AG09319 (cell line): ENCODE measurements around the gene MACF1.

Experiments
- DNase-seq: peaks from one replicate; pipeline ENCODE4 v3.0.0-alpha.2; 2010; ENCODE audit warnings: low read depth; ENCODE audit errors: extremely low read depth
- TF ChIP-seq, protein P1 (sequence below): IDR thresholded peaks from 2 replicates; pipeline ENCODE4 v1.5.1; 2011; ENCODE audit warnings: low read depth, mild to moderate bottlenecking, inconsistent platforms, low read length, moderate library complexity

Gene MACF1

GRCh38 chr1:39173119-39173994, 31.1 kb upstream of the MACF1 start:
- no peak for DNase-seq
- TF ChIP-seq, protein P1, sequence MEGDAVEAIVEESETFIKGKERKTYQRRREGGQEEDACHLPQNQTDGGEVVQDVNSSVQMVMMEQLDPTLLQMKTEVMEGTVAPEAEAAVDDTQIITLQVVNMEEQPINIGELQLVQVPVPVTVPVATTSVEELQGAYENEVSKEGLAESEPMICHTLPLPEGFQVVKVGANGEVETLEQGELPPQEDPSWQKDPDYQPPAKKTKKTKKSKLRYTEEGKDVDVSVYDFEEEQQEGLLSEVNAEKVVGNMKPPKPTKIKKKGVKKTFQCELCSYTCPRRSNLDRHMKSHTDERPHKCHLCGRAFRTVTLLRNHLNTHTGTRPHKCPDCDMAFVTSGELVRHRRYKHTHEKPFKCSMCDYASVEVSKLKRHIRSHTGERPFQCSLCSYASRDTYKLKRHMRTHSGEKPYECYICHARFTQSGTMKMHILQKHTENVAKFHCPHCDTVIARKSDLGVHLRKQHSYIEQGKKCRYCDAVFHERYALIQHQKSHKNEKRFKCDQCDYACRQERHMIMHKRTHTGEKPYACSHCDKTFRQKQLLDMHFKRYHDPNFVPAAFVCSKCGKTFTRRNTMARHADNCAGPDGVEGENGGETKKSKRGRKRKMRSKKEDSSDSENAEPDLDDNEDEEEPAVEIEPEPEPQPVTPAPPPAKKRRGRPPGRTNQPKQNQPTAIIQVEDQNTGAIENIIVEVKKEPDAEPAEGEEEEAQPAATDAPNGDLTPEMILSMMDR: no peak; the same call in 1 of the 2 replicates

- DNase-seq: no peak
- TF ChIP-seq, protein P1: no peak
Observed at GRCh38 chr1:39173995-39174380, 30.5 kb upstream of the MACF1 start.

- TF ChIP-seq, protein P1: no peak
- DNase-seq: no peak
Observed at GRCh38 chr1:39174390-39175081, 30.0 kb upstream of the MACF1 start.

DNA sequence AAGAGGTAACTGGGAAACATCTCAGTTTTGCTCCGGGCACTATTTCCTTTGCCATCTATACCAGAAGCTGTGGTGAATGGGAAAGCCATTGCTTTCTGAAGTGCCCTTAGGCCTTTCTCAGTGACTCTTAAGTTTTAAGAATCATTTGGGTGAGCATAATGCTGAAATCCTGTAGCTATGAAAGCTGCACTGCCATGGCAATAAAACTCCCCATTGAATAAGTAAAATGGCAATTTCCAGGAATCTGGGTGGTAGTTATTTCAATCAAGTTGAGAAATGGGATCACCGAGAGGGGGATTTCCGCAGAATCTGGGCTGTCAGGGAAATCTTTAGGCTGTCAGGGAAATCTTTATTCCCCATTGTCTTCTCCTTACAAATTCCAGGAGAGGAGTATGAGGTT, 26.8 kb upstream of the MACF1 start:
- TF ChIP-seq, protein P1: no peak
- no peak for DNase-seq

- TF ChIP-seq, protein P1: no peak
- DNase-seq: no peak
Observed at GRCh38 chr1:39178541-39179431, 25.7 kb upstream of the MACF1 start.

DNA sequence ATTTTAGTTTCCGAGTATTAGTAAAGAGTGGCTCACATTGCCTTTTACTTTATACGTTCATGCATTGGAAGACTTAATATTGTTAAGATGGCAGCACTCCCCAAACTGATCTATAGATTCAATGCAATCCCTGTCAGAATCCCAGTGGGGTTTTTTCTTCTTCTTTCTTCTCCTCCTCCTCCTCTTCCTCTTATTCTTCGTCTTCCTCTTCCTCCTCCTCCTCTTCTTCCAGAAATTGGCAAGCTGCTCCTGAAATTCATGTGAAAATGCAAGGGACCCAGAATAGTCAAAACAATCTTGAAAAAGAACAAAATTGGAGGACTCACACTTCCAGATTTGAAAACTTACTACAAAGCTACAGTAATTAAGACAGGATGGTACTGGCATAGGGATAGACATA, 23.2 kb upstream of the MACF1 start:
- DNase-seq: no peak
- TF ChIP-seq, protein P1: no peak
